H1 (cell line): ENCODE data around the gene GABRD. TPM values are rescaled to one million over a fixed set of nuclear protein-coding genes. Genes with fewer than 3 reads are reported as not detected.
A peak's percentile ranks its signal among the peaks of the same experiment; 100 is the strongest.

Source experiments
- CTCF ChIA-PET: fragments of 300-600 bp; sonication (Branson Sonifier 250); formaldehyde crosslinking; loops from one replicate; lab custom pipeline; 2021; ENCODE audit not compliant: partially characterized antibody; lab: Charles Lee
- POLR2A ChIA-PET: fragments of 300-600 bp; sonication (Branson Sonifier 250); formaldehyde crosslinking; loops from one replicate; lab custom pipeline; 2021; ENCODE audit warnings: inconsistent platforms; ENCODE audit not compliant: partially characterized antibody; lab: Charles Lee
- DNase-seq, 2 experiments: peaks; one replicate each; pipeline versions ENCODE4 v3.0.0 to v3.0.0-alpha.2; 2010 to 2022; ENCODE audit warnings: low spot score in 2 of 2, low read depth in 1 of 2, mixed read lengths in 1 of 2
- FAIRE-seq: peaks from 2 replicates; lab custom pipeline; 2011; peaks lifted over from hg19 to GRCh38; lab: Jason Lieb, UNC
- H2AFZ ChIP-seq: 2 replicates; pipeline ENCODE4 v1.8.1; 2012; ENCODE audit warnings: low read length, inconsistent platforms
- H2AK5ac ChIP-seq: 2 replicates; pipeline ENCODE4 v1.6.1; 2013; ENCODE audit warnings: low read depth, low read length
- H2BK120ac ChIP-seq: replicated peaks from 2 replicates; pipeline ENCODE3; 2013; ENCODE audit warnings: low read depth, low read length, inconsistent platforms
- H2BK12ac ChIP-seq: 2 replicates; pipeline ENCODE4 v1.6.1; 2013; ENCODE audit warnings: low read depth, low read length
- H2BK15ac ChIP-seq: 2 replicates; pipeline ENCODE4 v1.6.1; 2013; ENCODE audit warnings: low read length
- H2BK20ac ChIP-seq: 2 replicates; pipeline ENCODE4 v1.6.1; 2013; ENCODE audit warnings: low read length
- H2BK5ac ChIP-seq: 2 replicates; pipeline ENCODE4 v1.6.1; 2013; ENCODE audit warnings: low read depth, low read length
- H3K14ac ChIP-seq: 2 replicates; pipeline ENCODE4 v1.6.1; 2013; ENCODE audit warnings: inconsistent platforms; ENCODE audit not compliant: insufficient read length
- H3K18ac ChIP-seq: 2 replicates; pipeline ENCODE4 v1.6.1; 2013; ENCODE audit warnings: low read length; ENCODE audit errors: extremely low read depth
- H3K23ac ChIP-seq: 2 replicates; pipeline ENCODE4 v1.6.1; 2013; ENCODE audit warnings: inconsistent platforms; ENCODE audit not compliant: insufficient read length
- H3K23me2 ChIP-seq: 2 replicates; pipeline ENCODE4 v1.6.1; 2013; ENCODE audit warnings: low read depth, low read length
- H3K27ac ChIP-seq: 2 replicates; pipeline ENCODE4 v1.6.1; 2011; ENCODE audit warnings: low read depth, low read length, inconsistent platforms
- H3K27me3 ChIP-seq, 4 experiments: replicated peaks in 1 of 4; 1 replicate in 1 of 4; 2 replicates in 3 of 4; pipeline versions ENCODE4 v1.6.1 to v1.8.1; 2011 to 2013; ENCODE audit warnings: low read length in 3 of 4, mild to moderate bottlenecking in 3 of 4, inconsistent platforms in 2 of 4, mixed read lengths in 2 of 4, moderate library complexity in 1 of 4; ENCODE audit not compliant: control insufficient read depth in 3 of 4, insufficient read depth in 3 of 4; ENCODE audit errors: extremely low read depth in 1 of 4
- H3K36me3 ChIP-seq, 4 experiments: 2 replicates each; pipeline versions ENCODE4 v1.6.1 to v1.8.1; 2011 to 2013; ENCODE audit warnings: mild to moderate bottlenecking in 4 of 4, low read length in 3 of 4, moderate library complexity in 2 of 4, control low read depth in 1 of 4, inconsistent platforms in 1 of 4; ENCODE audit not compliant: insufficient read depth in 4 of 4, control insufficient read depth in 2 of 4
- H3K4ac ChIP-seq: replicated peaks from 2 replicates; pipeline ENCODE3; 2013; ENCODE audit warnings: low read length, low read depth, mixed read lengths, inconsistent platforms; ENCODE audit not compliant: insufficient read length
- H3K4me1 ChIP-seq, 4 experiments: replicated peaks in 1 of 4; 1 replicate in 1 of 4; 2 replicates in 3 of 4; pipeline versions ENCODE4 v1.6.1 to v1.8.1; 2011 to 2013; ENCODE audit warnings: low read length in 3 of 4, inconsistent platforms in 2 of 4, mixed read lengths in 1 of 4; ENCODE audit not compliant: insufficient read depth in 4 of 4, control insufficient read depth in 3 of 4
- H3K4me2 ChIP-seq, 2 experiments: 2 replicates each; pipeline versions ENCODE4 v1.6.1 to v1.8.1; 2011 to 2013; ENCODE audit warnings: low read depth in 2 of 2, low read length in 2 of 2, control low read depth in 1 of 2, inconsistent platforms in 1 of 2, mild to moderate bottlenecking in 1 of 2; ENCODE audit not compliant: insufficient read depth in 1 of 2
- H3K4me3 ChIP-seq, 4 experiments: fragments of 200-600, 300-600 bp in 1 of 4; sonication (generic), shearing (Covaris generic), sonication (Bioruptor Twin) in 1 of 4; 2 replicates each; pipeline versions ENCODE4 v1.5.1 to v1.8.1; 2011 to 2016; ENCODE audit warnings: low read length in 4 of 4, low read depth in 3 of 4, control low read depth in 2 of 4, inconsistent platforms in 2 of 4, mild to moderate bottlenecking in 2 of 4, mixed read lengths in 1 of 4, moderate library complexity in 1 of 4; ENCODE audit not compliant: insufficient read depth in 2 of 4; ENCODE audit errors: extremely low read depth in 1 of 4
- H3K56ac ChIP-seq: replicated peaks from 2 replicates; pipeline ENCODE3; 2013; ENCODE audit warnings: low read depth, mild to moderate bottlenecking, mixed read lengths, low read length, inconsistent platforms; ENCODE audit not compliant: insufficient read length
- H3K79me1 ChIP-seq: 2 replicates; pipeline ENCODE4 v1.6.1; 2013; ENCODE audit warnings: low read depth, low read length, control low read depth
- H3K79me2 ChIP-seq, 2 experiments: 2 replicates each; pipeline versions ENCODE4 v1.6.1 to v1.8.1; 2012 to 2013; ENCODE audit warnings: low read length in 2 of 2, mild to moderate bottlenecking in 2 of 2, inconsistent platforms in 1 of 2; ENCODE audit not compliant: insufficient read depth in 2 of 2, control insufficient read depth in 1 of 2
- H3K9ac ChIP-seq, 4 experiments: replicated peaks in 1 of 4; 1 replicate in 1 of 4; 2 replicates in 3 of 4; pipeline versions ENCODE4 v1.6.1 to v1.8.1; 2011 to 2013; ENCODE audit warnings: low read depth in 3 of 4, low read length in 3 of 4, control low read depth in 2 of 4, mild to moderate bottlenecking in 2 of 4, moderate library complexity in 2 of 4, inconsistent platforms in 1 of 4; ENCODE audit errors: extremely low read depth in 1 of 4
- H3K9me3 ChIP-seq, 2 experiments: 2 replicates each; pipeline versions ENCODE4 v1.6.1 to v1.8.1; 2012 to 2013; ENCODE audit warnings: mild to moderate bottlenecking in 2 of 2, moderate library complexity in 2 of 2, control low read depth in 1 of 2, inconsistent platforms in 1 of 2, low read depth in 1 of 2, low read length in 1 of 2, mixed read lengths in 1 of 2; ENCODE audit not compliant: insufficient read depth in 2 of 2
- H4K20me1 ChIP-seq, 2 experiments: replicated peaks in 1 of 2; 2 replicates each; pipeline versions ENCODE3 to v1.8.1; 2011 to 2013; ENCODE audit warnings: inconsistent platforms in 2 of 2, low read length in 2 of 2, mild to moderate bottlenecking in 1 of 2; ENCODE audit not compliant: insufficient read depth in 2 of 2, control insufficient read depth in 1 of 2
- H4K5ac ChIP-seq: 2 replicates; pipeline ENCODE4 v1.6.1; 2013; ENCODE audit warnings: low read length, low read depth, mixed read lengths, inconsistent platforms; ENCODE audit not compliant: insufficient read length
- H4K8ac ChIP-seq: 2 replicates; pipeline ENCODE4 v1.8.0; 2013; ENCODE audit warnings: mild to moderate bottlenecking, moderate library complexity, low read length, inconsistent platforms; ENCODE audit not compliant: insufficient read depth; ENCODE audit errors: extremely low read depth
- H4K91ac ChIP-seq: replicated peaks from 2 replicates; pipeline ENCODE3; 2013; ENCODE audit warnings: low read length, mixed read lengths, inconsistent platforms; ENCODE audit not compliant: insufficient read length
- EP300 ChIP-seq, 2 experiments: IDR thresholded peaks; 1 replicate in 1 of 2; 2 replicates in 1 of 2; pipeline ENCODE4 v1.6.1; 2011 to 2012; ENCODE audit warnings: low read depth in 2 of 2, low read length in 2 of 2, mild to moderate bottlenecking in 2 of 2, borderline replicate concordance in 1 of 2, inconsistent platforms in 1 of 2, moderate library complexity in 1 of 2
- MAFK ChIP-seq: IDR thresholded peaks from 2 replicates; pipeline ENCODE4 v1.6.1; 2012; ENCODE audit warnings: low read depth, mild to moderate bottlenecking, improper control_type of control experiment, low read length
- POLR2AphosphoS5 ChIP-seq: IDR thresholded peaks from 2 replicates; pipeline ENCODE4 v1.6.1; 2011; ENCODE audit warnings: low read depth, low read length
- TCF12 ChIP-seq: IDR thresholded peaks from 2 replicates; pipeline ENCODE4 v1.6.1; 2011; ENCODE audit warnings: low read depth, mild to moderate bottlenecking, low read length
- WGBS, 2 experiments: shearing (Covaris generic) in 1 of 2; methylation state at CpG; one replicate each; pipeline versions ENCODE4 v1.1.6 to v1.1.7; 2013 to 2015; ENCODE audit warnings: low lambda C conversion rate in 2 of 2, mixed read lengths in 2 of 2, inconsistent platforms in 1 of 2, low coverage in 1 of 2, missing lambda C conversion rate in 1 of 2; ENCODE audit not compliant: insufficient replicate concordance in 2 of 2, insufficient coverage in 1 of 2, insufficient read length in 1 of 2; ENCODE audit errors: extremely low coverage in 1 of 2, missing lambda C conversion rate in 1 of 2; 5-methylcytosine and 5-hydroxymethylcytosine counted together
- polyA plus RNA-seq, 7 experiments: library from polyadenylated mRNA; depleted of rRNA in 3 of 7; stranded (reverse) in 5 of 7; unstranded in 2 of 7; fragments of >200 nt in 5 of 7; fragments of 200-250 nt in 2 of 7; gene quantifications; 1 replicate in 5 of 7; 2 replicates in 1 of 7; 4 replicates in 1 of 7; pipeline versions ENCODE4 v1.2.1 to v1.2.3, GENCODE V29; 2011 to 2013; ENCODE audit warnings: missing spikeins in 2 of 7, mixed read lengths in 2 of 7
- total RNA-seq: library from RNA; stranded (reverse); fragmentation: NEBNext Ultra II Directional; extraction: Animal tissue kit (Norgen Biotek cat#: 25700); gene quantifications from 2 replicates; pipeline ENCODE4 v1.2.1, GENCODE V29; 2021
- TF ChIP-seq, protein P1 (sequence below): IDR thresholded peaks from 2 replicates; pipeline ENCODE4 v1.6.1; 2012; ENCODE audit warnings: inconsistent platforms

The GABRD gene
- total and polyA plus RNA-seq, 2 of the 8 experiments (the other 6 are each of a cell fraction or from before 2014, with no cell fraction given), result 1.8 to 3.0 TPM

DNA sequence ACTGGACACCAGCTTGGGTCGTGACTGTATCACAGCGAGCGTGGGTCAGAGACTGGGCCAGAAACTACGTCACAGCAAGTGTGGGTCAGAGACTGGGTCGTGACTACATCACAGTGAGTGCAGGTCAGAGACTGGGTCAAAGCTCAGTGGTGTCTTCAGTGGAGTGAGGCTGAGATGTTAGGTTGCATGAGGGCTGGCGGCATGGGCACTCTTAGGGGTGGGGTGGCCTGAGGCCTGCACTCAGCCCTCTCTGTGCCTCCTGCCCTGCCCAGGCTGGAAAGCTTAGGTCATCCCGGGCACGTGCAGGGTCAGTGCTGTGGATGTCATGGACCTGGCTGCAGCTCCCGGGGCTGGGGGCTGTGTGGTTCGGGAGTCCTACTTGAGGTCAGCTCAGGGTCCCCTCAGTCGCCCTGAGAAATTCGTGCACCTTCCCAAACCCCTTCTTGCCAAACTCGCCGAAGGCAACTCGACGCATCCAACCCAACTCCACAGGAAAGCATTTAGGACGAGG lies 34.5 kb upstream of the GABRD start:
- Histone ChIP-seq H3K9me3 (peaks cover under 1% of the 10 kb centered on the region in 2 experiments; a peak in 2 of 4 replicates), H4K8ac (no peak overlapping the region), H3K23ac (no peak overlapping the region), H4K91ac (peak overlapping the region; percentile 65), H4K5ac (no peak overlapping the region), H3K9ac (no peak overlapping the region), H3K79me2 (no peaks in the 10 kb centered on the region), H3K27me3 (no peaks in the 10 kb centered on the region), H2AK5ac (0 out of 2 replicates have a peak overlapping the region, but pooled peaks have one; percentile 24), H3K4ac (no peak overlapping the region), H3K56ac (no peak overlapping the region), H2BK15ac (no peak overlapping the region), H3K36me3 (no peaks in the 10 kb centered on the region), H3K4me3 (no peak overlapping the region), H3K4me2 (no peak overlapping the region), H2BK20ac (no peak overlapping the region), H3K14ac (no peak overlapping the region), H3K27ac (no peak overlapping the region), H2BK12ac (no peak overlapping the region), H3K4me1 (peaks cover 0 to 3% (median 0%) of the 10 kb centered on the region in 4 experiments; a peak in 2 of 7 replicates), H3K18ac (no peak overlapping the region), H3K79me1 (no peaks in the 10 kb centered on the region), H2AFZ (0 out of 2 replicates have a peak overlapping the region, but pooled peaks have one; percentile 10), H4K20me1 (no peaks in the 10 kb centered on the region), H3K23me2 (no peaks in the 10 kb centered on the region), H2BK120ac (no peak overlapping the region), H2BK5ac (peak overlapping the region; percentile 60; the same call in 1 of the 2 replicates)
- FAIRE-seq (no peak), DNase-seq (no peak)
- ChIA-PET CTCF (interaction anchor here (0.8 to 4.6 kb wide), 7 partner anchors 11 to 60 kb away, joined by 3 to 21 read pairs (median 4); no protein-coding TSS in a partner anchor), POLR2A (interaction anchor here (1.2 kb wide), 1 partner anchor 12 kb away, joined by 3 read pairs; no protein-coding TSS in a partner anchor)
- WGBS, 2 experiments, result 91% methylated on average over 16 of the region's 17 CpGs; no CpG with 5 or more reads in 1 of the 2 experiments
- TF ChIP-seq MAFK (no peak), POLR2AphosphoS5 (no peak), TCF12 (no peak), EP300 (IDR thresholded peaks at IDR 0.05; ENCODE audit: borderline replicate concordance in 1 of 2, low read depth in 2 of 2, low read length in 2 of 2) (no peak)
- TF ChIP-seq, protein P1, sequence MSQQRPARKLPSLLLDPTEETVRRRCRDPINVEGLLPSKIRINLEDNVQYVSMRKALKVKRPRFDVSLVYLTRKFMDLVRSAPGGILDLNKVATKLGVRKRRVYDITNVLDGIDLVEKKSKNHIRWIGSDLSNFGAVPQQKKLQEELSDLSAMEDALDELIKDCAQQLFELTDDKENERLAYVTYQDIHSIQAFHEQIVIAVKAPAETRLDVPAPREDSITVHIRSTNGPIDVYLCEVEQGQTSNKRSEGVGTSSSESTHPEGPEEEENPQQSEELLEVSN, result no peak
